SK-N-SH (cell line): ENCODE measurements around the gene ISLR2. TPM values are rescaled to one million over a fixed set of nuclear protein-coding genes. Genes with fewer than 3 reads are reported as not detected.

Source experiments
- CTCF ChIA-PET: fragments of 300-600, 350-600 bp; formaldehyde crosslinking; extraction: SDS; loops from one replicate; lab custom pipeline; 2021; lab: Yijun Ruan, JAX
- POLR2A ChIA-PET: fragments of 350-600 bp; sonication (Branson Sonifier 250); formaldehyde crosslinking; extraction: SDS; loops from one replicate; lab custom pipeline; 2020; ENCODE audit warnings: antibody characterized with exemption, inconsistent platforms; lab: Yijun Ruan, JAX
- DNase-seq: peaks from one replicate; pipeline ENCODE4 v3.0.0; 2012
- H2AFZ ChIP-seq: fragments of 200-600 bp; sonication (generic); 2 replicates; pipeline ENCODE4 v1.8.1; 2016; ENCODE audit warnings: antibody characterized with exemption, mild to moderate bottlenecking, low read depth
- H3F3A ChIP-seq: fragments of 200-600 bp; sonication (generic); replicated peaks from 2 replicates; pipeline ENCODE3; 2016; ENCODE audit warnings: antibody characterized with exemption, mild to moderate bottlenecking; ENCODE audit not compliant: insufficient read depth
- H3K27ac ChIP-seq, 2 experiments: fragments of 200-500 bp in 1 of 2; fragments of 200-600 bp in 1 of 2; sonication (Bioruptor generic) in 1 of 2; sonication (generic), shearing (Covaris generic) in 1 of 2; 2 replicates each; pipeline versions ENCODE4 v1.5.1 to v1.6.1; 2014 to 2016; ENCODE audit warnings: low read depth in 2 of 2, inconsistent platforms in 1 of 2, low read length in 1 of 2, mild to moderate bottlenecking in 1 of 2, mixed read lengths in 1 of 2
- H3K27me3 ChIP-seq: fragments of 200-600 bp; sonication (generic), shearing (Covaris generic); 2 replicates; pipeline ENCODE4 v1.6.1; 2016; ENCODE audit warnings: mixed run types; ENCODE audit not compliant: insufficient read depth
- H3K36me3 ChIP-seq, 2 experiments: fragments of 200-500 bp in 1 of 2; fragments of 200-600 bp in 1 of 2; sonication (Bioruptor generic) in 1 of 2; sonication (generic) in 1 of 2; replicated peaks in 1 of 2; 2 replicates each; pipeline versions ENCODE3 to v1.5.1; 2014 to 2016; ENCODE audit warnings: low read length in 1 of 2, mild to moderate bottlenecking in 1 of 2; ENCODE audit not compliant: insufficient read depth in 2 of 2, control insufficient read depth in 1 of 2
- H3K4me1 ChIP-seq, 2 experiments: fragments of 200-500 bp in 1 of 2; fragments of 200-600 bp in 1 of 2; sonication (Bioruptor generic) in 1 of 2; sonication (generic), shearing (Covaris generic) in 1 of 2; 2 replicates each; pipeline versions ENCODE4 v1.5.1 to v1.6.1; 2014 to 2016; ENCODE audit warnings: low read depth in 1 of 2, low read length in 1 of 2, mixed run types in 1 of 2; ENCODE audit not compliant: insufficient read depth in 2 of 2, control insufficient read depth in 1 of 2
- H3K4me2 ChIP-seq: fragments of 200-600 bp; sonication (generic), shearing (Covaris generic); 2 replicates; pipeline ENCODE4 v1.6.1; 2017; ENCODE audit warnings: mixed run types
- H3K4me3 ChIP-seq, 2 experiments: fragments of 200-500 bp in 1 of 2; fragments of 200-600 bp in 1 of 2; sonication (Bioruptor generic) in 1 of 2; sonication (generic), shearing (Covaris generic) in 1 of 2; 2 replicates each; pipeline versions ENCODE4 v1.5.1 to v1.8.1; 2014 to 2016; ENCODE audit warnings: low read depth in 2 of 2, inconsistent platforms in 1 of 2, low read length in 1 of 2, mild to moderate bottlenecking in 1 of 2, mixed read lengths in 1 of 2, moderate library complexity in 1 of 2
- H3K79me2 ChIP-seq: fragments of 200-600 bp; sonication (generic); 2 replicates; pipeline ENCODE4 v1.8.1; 2017; ENCODE audit warnings: mild to moderate bottlenecking; ENCODE audit not compliant: insufficient read depth
- H3K9ac ChIP-seq: fragments of 200-600 bp; sonication (generic); 2 replicates; pipeline ENCODE4 v1.6.1; 2017; ENCODE audit warnings: mixed run types
- H3K9me2 ChIP-seq: fragments of 200-600 bp; sonication (generic); 2 replicates; pipeline ENCODE4 v1.6.1; 2017; ENCODE audit warnings: mixed run types
- H3K9me3 ChIP-seq: fragments of 200-600 bp; sonication (generic); 2 replicates; pipeline ENCODE4 v1.6.1; 2017; ENCODE audit warnings: mixed run types, mild to moderate bottlenecking, moderate library complexity
- H4K20me1 ChIP-seq: fragments of 200-600 bp; sonication (generic); 2 replicates; pipeline ENCODE4 v1.6.1; 2017; ENCODE audit warnings: mild to moderate bottlenecking, mixed run types; ENCODE audit not compliant: insufficient read depth
- ELF1 ChIP-seq: IDR thresholded peaks from 2 replicates; pipeline ENCODE4 v1.4.0; 2012
- FOXJ3 ChIP-seq: sonication (generic); formaldehyde crosslinking; IDR thresholded peaks from 2 replicates; pipeline ENCODE4 v1.5.1; 2020; ENCODE audit warnings: mild to moderate bottlenecking, missing genetic modification reagents
- MAX ChIP-seq: IDR thresholded peaks from 2 replicates; pipeline ENCODE4 v1.4.0; 2012; ENCODE audit warnings: low read depth
- MXI1 ChIP-seq: IDR thresholded peaks from 2 replicates; pipeline ENCODE4 v1.6.1; 2012; ENCODE audit warnings: mild to moderate bottlenecking, low read depth, low read length, improper control_type of control experiment
- PBX3 ChIP-seq: IDR thresholded peaks from 2 replicates; pipeline ENCODE4; 2012
- REST ChIP-seq: IDR thresholded peaks from 2 replicates; pipeline ENCODE4 v1.6.1; 2012; ENCODE audit warnings: mild to moderate bottlenecking, low read depth, low read length, moderate library complexity
- RXRA ChIP-seq: IDR thresholded peaks from 2 replicates; pipeline ENCODE4 v1.4.0; 2012; ENCODE audit warnings: low read depth, mild to moderate bottlenecking, borderline replicate concordance
- SIN3A ChIP-seq: IDR thresholded peaks from 2 replicates; pipeline ENCODE4 v1.6.1; 2012; ENCODE audit warnings: low read depth, mild to moderate bottlenecking, low read length, moderate library complexity, borderline replicate concordance
- TCF12 ChIP-seq: IDR thresholded peaks from 2 replicates; pipeline ENCODE4 v1.4.0; 2012
- USF1 ChIP-seq: IDR thresholded peaks from 2 replicates; pipeline ENCODE4 v1.4.0; 2012; ENCODE audit warnings: low read depth, borderline replicate concordance
- YY1 ChIP-seq: IDR thresholded peaks from 2 replicates; pipeline ENCODE4 v1.4.0; 2012; ENCODE audit warnings: low read depth, mild to moderate bottlenecking
- WGBS: methylation state at CpG from one replicate; pipeline ENCODE4 v1.1.6; 2017; ENCODE audit warnings: low lambda C conversion rate; 5-methylcytosine and 5-hydroxymethylcytosine counted together
- polyA plus RNA-seq, 3 experiments: library from polyadenylated mRNA; depleted of rRNA; stranded (reverse); fragments of >200 nt; gene quantifications; 2 replicates each; pipeline ENCODE4 v1.2.3, GENCODE V29; 2012

The ISLR2 gene
- polyA plus RNA-seq, 1 of the 3 experiments (the other 2 are of a cell fraction): 0.56 TPM

- TF ChIP-seq RXRA: no peak
- no peak for TF ChIP-seq YY1
- TF ChIP-seq SIN3A: no peak
- no peak for TF ChIP-seq USF1
- TF ChIP-seq FOXJ3 (CRISPR knock-in tag): no peak
- TF ChIP-seq MXI1: no peak
- no peak for TF ChIP-seq PBX3
- no peak for TF ChIP-seq TCF12
- no peak for TF ChIP-seq REST
- TF ChIP-seq, all 33 proteins: peak for 0
Measured at GRCh38 chr15:74170875-74171578, 40.6 kb downstream of the ISLR2 start (continued).

- POLR2A ChIA-PET: interaction anchor here (1.2 to 2.9 kb wide), 4 partner anchors 16 to 121 kb away, joined by 3 to 11 read pairs (median 4); no protein-coding TSS in a partner anchor
- no peak for TF ChIP-seq ELF1
- TF ChIP-seq REST: no peak
- no peak for TF ChIP-seq MAX
- no peaks in the 10 kb centered on the region for H3F3A ChIP-seq
- no peaks in the 10 kb centered on the region for H3K27me3 ChIP-seq
- CTCF ChIA-PET: interaction anchor here (1.0 to 5.9 kb wide), 9 partner anchors 12 to 139 kb away, joined by 3 to 39 read pairs (median 4); no protein-coding TSS in a partner anchor
- H3K36me3 ChIP-seq: no peaks in the 10 kb centered on the region
- no peak overlapping the region for H3K4me2 ChIP-seq
- WGBS: 100% methylated on average over 1 of the region's 1 CpG
- no peak overlapping the region for H3K9ac ChIP-seq
- peak; percentile 6 for DNase-seq
- H3K9me2 ChIP-seq: no peaks in the 10 kb centered on the region
- H2AFZ ChIP-seq: no peak overlapping the region
- H3K4me1 ChIP-seq: peaks cover 18 to 60% of the 10 kb centered on the region in 2 experiments; a peak in 3 of 4 replicates
- H3K27ac ChIP-seq: peak overlapping the region in 1 of 2 experiments; percentile 17; a peak in 1 of 4 replicates
- no peaks in the 10 kb centered on the region for H3K79me2 ChIP-seq
- H3K4me3 ChIP-seq: no peak overlapping the region
- H3K9me3 ChIP-seq: no peaks in the 10 kb centered on the region
- no peaks in the 10 kb centered on the region for H4K20me1 ChIP-seq
Measured at GRCh38 chr15:74171965-74172541, 41.7 kb downstream of the ISLR2 start.
